ENCODE results near the gene TPRG1.

The TPRG1 gene

DNA sequence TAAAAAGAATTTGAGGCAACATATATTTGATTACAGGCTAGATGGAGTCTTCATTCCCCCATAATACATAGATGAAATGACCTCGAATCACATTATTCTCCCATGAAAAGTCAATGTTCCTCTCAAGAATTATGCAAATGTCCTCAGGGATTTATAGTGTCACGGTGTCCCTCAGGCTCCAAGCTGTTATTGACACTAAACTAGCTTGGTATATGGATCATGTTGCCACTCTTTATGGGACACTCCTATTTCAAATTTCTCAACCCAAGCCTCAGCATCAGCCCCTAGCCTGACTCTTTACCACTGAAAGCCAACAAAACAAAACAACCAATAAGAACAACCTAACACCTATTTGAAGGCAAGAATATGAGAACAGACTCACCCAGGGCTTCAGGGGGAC, 139.8 kb downstream of the TPRG1 start:
- POLR2A ChIA-PET = no interaction called here
- CTCF ChIA-PET = interaction anchor here (1.7 kb wide), 1 partner anchor 10 kb away, joined by 4 read pairs; no protein-coding TSS in a partner anchor
- TF ChIP-seq, protein P1, sequence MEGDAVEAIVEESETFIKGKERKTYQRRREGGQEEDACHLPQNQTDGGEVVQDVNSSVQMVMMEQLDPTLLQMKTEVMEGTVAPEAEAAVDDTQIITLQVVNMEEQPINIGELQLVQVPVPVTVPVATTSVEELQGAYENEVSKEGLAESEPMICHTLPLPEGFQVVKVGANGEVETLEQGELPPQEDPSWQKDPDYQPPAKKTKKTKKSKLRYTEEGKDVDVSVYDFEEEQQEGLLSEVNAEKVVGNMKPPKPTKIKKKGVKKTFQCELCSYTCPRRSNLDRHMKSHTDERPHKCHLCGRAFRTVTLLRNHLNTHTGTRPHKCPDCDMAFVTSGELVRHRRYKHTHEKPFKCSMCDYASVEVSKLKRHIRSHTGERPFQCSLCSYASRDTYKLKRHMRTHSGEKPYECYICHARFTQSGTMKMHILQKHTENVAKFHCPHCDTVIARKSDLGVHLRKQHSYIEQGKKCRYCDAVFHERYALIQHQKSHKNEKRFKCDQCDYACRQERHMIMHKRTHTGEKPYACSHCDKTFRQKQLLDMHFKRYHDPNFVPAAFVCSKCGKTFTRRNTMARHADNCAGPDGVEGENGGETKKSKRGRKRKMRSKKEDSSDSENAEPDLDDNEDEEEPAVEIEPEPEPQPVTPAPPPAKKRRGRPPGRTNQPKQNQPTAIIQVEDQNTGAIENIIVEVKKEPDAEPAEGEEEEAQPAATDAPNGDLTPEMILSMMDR (IDR thresholded peaks at IDR 0.05; ENCODE audit: control extremely low read depth, extremely low read depth, low read depth, missing control alignments) = no peak
- no peak for DNase-seq (ENCODE audit: extremely low spot score)

GRCh38 chr3:189312866-189313265, 141.1 kb downstream of the TPRG1 start:
- POLR2A ChIA-PET = no interaction called here
- CTCF ChIA-PET = interaction anchor here (0.6 kb wide), 1 partner anchor 37 kb away, joined by 3 read pairs; no protein-coding TSS in a partner anchor
- DNase-seq (ENCODE audit: extremely low spot score) = no peak
- TF ChIP-seq, protein P1 (IDR thresholded peaks at IDR 0.05; ENCODE audit: control extremely low read depth, extremely low read depth, low read depth, missing control alignments) = no peak

DNA sequence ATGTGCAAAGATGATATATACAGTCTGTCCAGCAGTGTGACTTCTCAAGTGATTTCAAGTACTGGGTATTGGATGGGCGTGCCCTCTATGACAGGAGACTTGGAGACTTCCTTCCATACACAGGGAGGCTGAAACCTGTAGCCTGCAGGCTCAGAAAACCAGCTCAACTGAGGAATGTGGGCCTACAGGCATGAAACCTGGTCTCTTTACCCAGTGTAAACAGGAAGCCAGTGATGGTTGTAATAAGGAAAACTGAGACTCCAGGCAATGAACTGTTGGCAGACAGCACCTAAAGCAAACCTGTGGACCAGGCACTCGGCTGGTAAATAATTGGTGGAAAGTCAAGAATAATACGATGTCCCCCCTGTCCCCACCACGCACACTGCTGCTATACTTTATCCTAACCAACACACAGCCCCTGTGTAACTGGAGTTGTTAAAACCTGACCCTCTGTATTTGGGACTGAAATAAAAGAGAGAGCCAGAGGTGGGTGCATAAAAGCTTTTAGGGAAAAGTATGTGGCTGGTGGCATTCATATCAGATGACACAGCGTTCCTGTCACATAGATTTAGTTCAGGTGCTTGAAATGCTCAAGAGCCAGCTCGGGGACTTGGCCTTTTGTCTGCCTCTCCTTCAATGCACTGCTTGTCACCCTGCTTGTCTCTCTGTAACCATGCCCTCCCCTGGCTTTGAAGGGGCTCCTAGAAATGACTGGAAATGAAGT, 144.7 kb downstream of the TPRG1 start:
- TF ChIP-seq, protein P1 (IDR thresholded peaks at IDR 0.05; ENCODE audit: control extremely low read depth, extremely low read depth, low read depth, missing control alignments) = no peak
- no peak for DNase-seq (ENCODE audit: extremely low spot score)
- ChIA-PET POLR2A (no interaction called here), CTCF (interaction anchor here (1.2 to 1.9 kb wide), 2 partner anchors 8 to 12 kb away, joined by 4 to 8 read pairs; no protein-coding TSS in a partner anchor)

DNA sequence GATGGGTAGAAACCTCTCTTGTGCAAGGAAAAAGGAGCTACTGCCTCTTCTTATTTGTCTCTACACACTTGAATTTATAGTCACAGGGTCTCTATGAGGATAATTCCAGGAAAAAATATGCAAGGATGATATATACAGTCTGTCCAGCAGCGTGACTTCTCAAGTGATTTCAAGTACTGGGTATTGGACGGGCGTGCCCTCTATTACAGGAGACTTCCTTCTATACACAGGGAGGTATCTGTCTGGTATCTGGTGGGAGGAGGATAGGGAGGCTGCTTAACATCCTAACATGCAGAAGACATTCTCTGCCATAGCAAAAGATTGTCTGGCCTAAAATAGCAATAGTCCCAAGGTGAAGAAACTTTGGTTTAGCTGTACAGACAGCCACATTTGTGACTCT, 146.1 kb downstream of the TPRG1 start:
- TF ChIP-seq, protein P1 (IDR thresholded peaks at IDR 0.05; ENCODE audit: control extremely low read depth, extremely low read depth, low read depth, missing control alignments) = no peak
- ChIA-PET CTCF (interaction anchor here (1.2 kb wide), 1 partner anchor 630 kb away, joined by 3 read pairs; no protein-coding TSS in a partner anchor), POLR2A (no interaction called here)
- no peak for DNase-seq (ENCODE audit: extremely low spot score)

GRCh38 chr3:189320511-189320910, 148.7 kb downstream of the TPRG1 start:
- TF ChIP-seq, protein P1 (IDR thresholded peaks at IDR 0.05; ENCODE audit: control extremely low read depth, extremely low read depth, low read depth, missing control alignments) = no peak
- CTCF ChIA-PET = interaction anchor here (0.9 to 2.5 kb wide), 7 partner anchors 9 to 411 kb away, joined by 3 to 8 read pairs (median 5); no protein-coding TSS in a partner anchor
- no peak for DNase-seq (ENCODE audit: extremely low spot score)
- POLR2A ChIA-PET = no interaction called here

- ChIA-PET POLR2A (no interaction called here), CTCF (interaction anchor here (1.2 to 1.4 kb wide), 3 partner anchors 9 to 16 kb away, joined by 3 to 5 read pairs (median 3); no protein-coding TSS in a partner anchor)
- DNase-seq (ENCODE audit: extremely low spot score) = no peak
- TF ChIP-seq, protein P1 (IDR thresholded peaks at IDR 0.05; ENCODE audit: control extremely low read depth, extremely low read depth, low read depth, missing control alignments) = no peak
Measured at GRCh38 chr3:189322339-189322738, 150.6 kb downstream of the TPRG1 start.
